HepG2 (cell line): ENCODE data around the gene DAPK1.

Source experiments
- CBX5 ChIP-seq: sonication (generic); formaldehyde crosslinking; IDR thresholded peaks from 2 replicates; pipeline ENCODE4 v1.4.0; 2020; ENCODE audit warnings: missing genetic modification reagents, borderline replicate concordance
- ELF3 ChIP-seq: IDR thresholded peaks from 2 replicates; pipeline ENCODE4 v1.6.1; 2016; ENCODE audit warnings: missing genetic modification reagents, missing compliant biosample characterization
- HDAC6 ChIP-seq: fragments of 200-600 bp; sonication (generic); IDR thresholded peaks from 2 replicates; pipeline ENCODE4 v1.7.0; 2017; ENCODE audit warnings: mild to moderate bottlenecking, antibody characterized with exemption, low read length, low read depth
- HMGA1 ChIP-seq: sonication (generic); formaldehyde crosslinking; conservative IDR thresholded peaks from 2 replicates; pipeline ENCODE4 v1.4.0; 2020; ENCODE audit warnings: missing genetic modification reagents
- KLF6 ChIP-seq: IDR thresholded peaks from 2 replicates; pipeline ENCODE4 v1.8.0; 2016; ENCODE audit warnings: missing biosample characterization, missing genetic modification reagents
- ONECUT2 ChIP-seq: sonication (generic); formaldehyde crosslinking; IDR thresholded peaks from 2 replicates; pipeline ENCODE4 v1.4.0; 2020; ENCODE audit warnings: missing genetic modification reagents
- PRPF4 ChIP-seq: fragments of 200-400 bp; formaldehyde crosslinking; IDR thresholded peaks from 2 replicates; pipeline ENCODE4 v1.6.1; 2016; ENCODE audit warnings: low read length, low read depth; ENCODE audit not compliant: poor library complexity, severe bottlenecking
- SNAPC2 ChIP-seq: sonication (generic); formaldehyde crosslinking; IDR thresholded peaks from 2 replicates; pipeline ENCODE4 v1.8.1; 2022; ENCODE audit warnings: mild to moderate bottlenecking, missing genetic modification reagents
- ZNF607 ChIP-seq: sonication (generic); formaldehyde crosslinking; IDR thresholded peaks from 2 replicates; pipeline ENCODE4 v1.5.1; 2020; ENCODE audit warnings: missing genetic modification reagents, mild to moderate bottlenecking, borderline replicate concordance
- ZZZ3 ChIP-seq: sonication (generic); formaldehyde crosslinking; IDR thresholded peaks from 2 replicates; pipeline ENCODE4 v1.4.0; 2020; ENCODE audit warnings: missing genetic modification reagents, mild to moderate bottlenecking, borderline replicate concordance
- TF ChIP-seq, protein P1 (sequence below), 2 experiments: sonication (generic) in 1 of 2; formaldehyde crosslinking in 1 of 2; IDR thresholded peaks; 2 replicates each; pipeline versions ENCODE4 v1.4.0 to v1.6.1; 2016 to 2020; ENCODE audit warnings: borderline replicate concordance in 1 of 2, low read depth in 1 of 2, mild to moderate bottlenecking in 1 of 2, missing genetic modification reagents in 1 of 2
- TF ChIP-seq, protein P2 (sequence below): sonication (generic); formaldehyde crosslinking; IDR thresholded peaks from 2 replicates; pipeline ENCODE4 v1.5.0; 2020; ENCODE audit warnings: mild to moderate bottlenecking, missing genetic modification reagents, moderate library complexity
- TF ChIP-seq, protein P3 (sequence below): sonication (generic); formaldehyde crosslinking; IDR thresholded peaks from 2 replicates; pipeline ENCODE4 v1.8.0; 2022; ENCODE audit warnings: missing genetic modification reagents, mild to moderate bottlenecking, inconsistent platforms, borderline replicate concordance

DNA sequence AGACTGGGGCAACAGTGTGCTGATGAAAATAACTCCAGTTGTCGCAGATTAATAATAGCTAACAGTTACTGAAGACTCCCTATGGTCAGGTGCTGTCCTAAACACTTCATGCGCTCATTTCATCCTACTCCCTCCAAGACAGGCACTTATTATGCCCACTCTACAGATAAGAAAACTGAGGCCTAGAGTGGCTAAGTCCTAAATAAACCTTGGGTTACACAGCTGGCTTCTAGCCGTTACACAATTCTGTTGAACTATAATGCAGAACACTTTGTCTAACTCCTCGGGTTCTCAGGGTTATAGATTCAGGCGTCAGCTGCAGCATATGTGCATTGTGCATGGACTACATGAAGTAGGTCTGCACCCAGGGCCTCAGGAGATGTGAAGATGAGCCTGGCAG is 103.9 kb downstream of the DAPK1 start:
- TF ChIP-seq PRPF4 (no peak), HDAC6 (no peak), ZNF607 (no peak), SNAPC2 (CRISPR knock-in tag) (no peak), CBX5 (CRISPR knock-in tag) (no peak), ONECUT2 (CRISPR knock-in tag) (no peak), HMGA1 (CRISPR knock-in tag) (no peak), ZZZ3 (CRISPR knock-in tag) (no peak), ELF3 (no peak), KLF6 (CRISPR knock-in tag) (no peak)
- TF ChIP-seq, protein P1, sequence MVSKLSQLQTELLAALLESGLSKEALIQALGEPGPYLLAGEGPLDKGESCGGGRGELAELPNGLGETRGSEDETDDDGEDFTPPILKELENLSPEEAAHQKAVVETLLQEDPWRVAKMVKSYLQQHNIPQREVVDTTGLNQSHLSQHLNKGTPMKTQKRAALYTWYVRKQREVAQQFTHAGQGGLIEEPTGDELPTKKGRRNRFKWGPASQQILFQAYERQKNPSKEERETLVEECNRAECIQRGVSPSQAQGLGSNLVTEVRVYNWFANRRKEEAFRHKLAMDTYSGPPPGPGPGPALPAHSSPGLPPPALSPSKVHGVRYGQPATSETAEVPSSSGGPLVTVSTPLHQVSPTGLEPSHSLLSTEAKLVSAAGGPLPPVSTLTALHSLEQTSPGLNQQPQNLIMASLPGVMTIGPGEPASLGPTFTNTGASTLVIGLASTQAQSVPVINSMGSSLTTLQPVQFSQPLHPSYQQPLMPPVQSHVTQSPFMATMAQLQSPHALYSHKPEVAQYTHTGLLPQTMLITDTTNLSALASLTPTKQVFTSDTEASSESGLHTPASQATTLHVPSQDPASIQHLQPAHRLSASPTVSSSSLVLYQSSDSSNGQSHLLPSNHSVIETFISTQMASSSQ (IDR thresholded peaks at IDR 0.05; ENCODE audit: low read depth) = no peak
- TF ChIP-seq, protein P1 (CRISPR knock-in tag; IDR thresholded peaks at IDR 0.05; ENCODE audit: borderline replicate concordance) = no peak
- TF ChIP-seq, protein P2, sequence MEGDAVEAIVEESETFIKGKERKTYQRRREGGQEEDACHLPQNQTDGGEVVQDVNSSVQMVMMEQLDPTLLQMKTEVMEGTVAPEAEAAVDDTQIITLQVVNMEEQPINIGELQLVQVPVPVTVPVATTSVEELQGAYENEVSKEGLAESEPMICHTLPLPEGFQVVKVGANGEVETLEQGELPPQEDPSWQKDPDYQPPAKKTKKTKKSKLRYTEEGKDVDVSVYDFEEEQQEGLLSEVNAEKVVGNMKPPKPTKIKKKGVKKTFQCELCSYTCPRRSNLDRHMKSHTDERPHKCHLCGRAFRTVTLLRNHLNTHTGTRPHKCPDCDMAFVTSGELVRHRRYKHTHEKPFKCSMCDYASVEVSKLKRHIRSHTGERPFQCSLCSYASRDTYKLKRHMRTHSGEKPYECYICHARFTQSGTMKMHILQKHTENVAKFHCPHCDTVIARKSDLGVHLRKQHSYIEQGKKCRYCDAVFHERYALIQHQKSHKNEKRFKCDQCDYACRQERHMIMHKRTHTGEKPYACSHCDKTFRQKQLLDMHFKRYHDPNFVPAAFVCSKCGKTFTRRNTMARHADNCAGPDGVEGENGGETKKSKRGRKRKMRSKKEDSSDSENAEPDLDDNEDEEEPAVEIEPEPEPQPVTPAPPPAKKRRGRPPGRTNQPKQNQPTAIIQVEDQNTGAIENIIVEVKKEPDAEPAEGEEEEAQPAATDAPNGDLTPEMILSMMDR (CRISPR knock-in tag) = no peak
- TF ChIP-seq, protein P3, sequence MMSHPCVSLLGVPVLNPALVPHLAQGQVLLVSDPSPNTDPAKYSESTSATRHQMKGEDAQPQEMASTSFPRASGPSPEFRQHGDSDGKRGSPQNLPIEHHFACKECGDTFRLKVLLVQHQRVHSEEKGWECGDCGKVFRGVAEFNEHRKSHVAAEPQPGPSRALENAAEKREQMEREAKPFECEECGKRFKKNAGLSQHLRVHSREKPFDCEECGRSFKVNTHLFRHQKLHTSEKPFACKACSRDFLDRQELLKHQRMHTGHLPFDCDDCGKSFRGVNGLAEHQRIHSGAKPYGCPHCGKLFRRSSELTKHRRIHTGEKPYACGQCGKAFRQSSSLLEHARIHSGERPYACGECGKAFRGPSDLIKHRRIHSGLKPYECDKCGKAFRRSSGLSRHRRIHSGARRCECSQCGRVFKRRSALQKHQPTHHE (CRISPR knock-in tag) = no peak
